NT2/D1 (cell line): Measurements from ENCODE around the gene LRRC73.

Source experiments
- SUZ12 ChIP-seq: IDR thresholded peaks from 2 replicates; pipeline ENCODE4 v1.6.1; 2011; ENCODE audit not compliant: insufficient read length, insufficient read depth; ENCODE audit errors: extremely low read depth
- YY1 ChIP-seq: IDR thresholded peaks from 2 replicates; pipeline ENCODE4 v1.6.1; 2011; ENCODE audit not compliant: insufficient read length, insufficient read depth
- ZNF274 ChIP-seq: IDR thresholded peaks from 2 replicates; pipeline ENCODE4 v1.6.1; 2011; ENCODE audit warnings: mild to moderate bottlenecking, low read depth, low read length

DNA sequence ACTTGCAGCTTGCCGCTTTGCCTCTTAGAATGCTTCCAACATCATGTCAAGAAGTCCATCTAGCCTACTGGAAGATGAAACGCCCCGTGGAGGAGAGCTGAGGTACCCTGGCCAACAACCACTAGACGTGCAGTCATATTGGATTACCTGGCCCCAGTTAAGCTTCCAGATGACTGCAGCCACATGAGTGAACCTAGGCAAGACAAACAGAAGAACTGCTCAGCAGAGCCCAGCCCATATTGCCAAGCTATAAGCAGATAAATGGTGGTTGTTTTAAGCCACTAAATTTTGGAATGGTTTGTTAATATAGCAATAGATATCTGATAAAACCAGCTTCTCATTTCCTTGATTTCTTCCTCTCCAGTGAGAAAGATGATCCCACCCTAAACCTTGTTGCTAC is 50.1 kb downstream of the LRRC73 start:
- TF ChIP-seq SUZ12 (no peak), YY1 (no peak), ZNF274 (no peak)
